Measurements from ENCODE around the gene SLC9A1. TPM values are rescaled to one million over a fixed set of nuclear protein-coding genes. Genes with fewer than 3 reads are reported as not detected.

Gene SLC9A1
- total and polyA plus RNA-seq, 10 donors: 6.0 to 40.4 (median 27.6) TPM

DNA sequence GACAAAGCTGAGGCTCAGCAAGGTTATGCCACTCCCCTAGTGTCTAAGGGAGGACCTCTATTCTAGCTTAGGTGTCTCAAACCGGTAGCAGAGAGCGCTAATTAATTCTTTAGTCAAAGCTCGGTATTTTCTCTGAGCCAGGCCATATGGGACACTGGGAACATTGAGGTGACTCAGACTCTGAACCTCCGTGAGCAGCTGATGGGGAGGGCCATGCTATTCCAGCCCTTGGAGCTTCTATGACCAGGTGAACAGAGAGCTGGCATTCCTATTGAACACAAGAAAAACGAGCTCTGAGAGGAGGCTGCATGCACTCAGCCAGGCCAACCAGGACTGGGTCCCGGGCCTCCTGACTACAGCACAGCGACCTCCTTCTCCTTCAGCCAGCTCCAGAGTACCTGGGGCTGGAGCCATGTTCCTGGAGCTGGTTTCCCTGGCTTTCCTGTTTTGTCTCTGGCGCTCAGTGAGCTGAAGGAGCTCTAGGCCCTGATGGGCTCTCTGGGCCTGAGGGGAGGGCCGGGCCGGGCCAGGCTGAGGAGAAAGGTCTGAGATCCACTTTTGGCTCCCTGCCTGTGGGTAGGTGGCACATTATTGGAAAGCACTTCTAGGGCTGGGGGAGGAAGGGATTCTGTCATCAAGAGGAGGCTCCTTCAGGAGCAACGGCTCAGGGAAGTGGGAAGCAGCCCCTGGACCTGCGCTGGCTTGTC, 37.0 kb downstream of the SLC9A1 start:
- 83 to 92% (median 88%) methylated on average over 10 to 12 of the region's 12 CpGs for WGBS, 5 donors
- Histone ChIP-seq H3K4me1 (peaks cover 8 to 100% (median 67%) of the 10 kb centered on the region in 6 donors), H3K9me3 (no peaks in the 10 kb centered on the region), H3K27me3 (replicated peaks in 1 of 7) (no peaks in the 10 kb centered on the region), H3K27ac (peak overlapping the region in 6 of 8 donors; percentile 48 to 87 (median 77)), H3K4me3 (no peak overlapping the region), H3K36me3 (peaks cover 0 to 16% (median 0%) of the 10 kb centered on the region in 6 donors)
- TF ChIP-seq, protein P1, sequence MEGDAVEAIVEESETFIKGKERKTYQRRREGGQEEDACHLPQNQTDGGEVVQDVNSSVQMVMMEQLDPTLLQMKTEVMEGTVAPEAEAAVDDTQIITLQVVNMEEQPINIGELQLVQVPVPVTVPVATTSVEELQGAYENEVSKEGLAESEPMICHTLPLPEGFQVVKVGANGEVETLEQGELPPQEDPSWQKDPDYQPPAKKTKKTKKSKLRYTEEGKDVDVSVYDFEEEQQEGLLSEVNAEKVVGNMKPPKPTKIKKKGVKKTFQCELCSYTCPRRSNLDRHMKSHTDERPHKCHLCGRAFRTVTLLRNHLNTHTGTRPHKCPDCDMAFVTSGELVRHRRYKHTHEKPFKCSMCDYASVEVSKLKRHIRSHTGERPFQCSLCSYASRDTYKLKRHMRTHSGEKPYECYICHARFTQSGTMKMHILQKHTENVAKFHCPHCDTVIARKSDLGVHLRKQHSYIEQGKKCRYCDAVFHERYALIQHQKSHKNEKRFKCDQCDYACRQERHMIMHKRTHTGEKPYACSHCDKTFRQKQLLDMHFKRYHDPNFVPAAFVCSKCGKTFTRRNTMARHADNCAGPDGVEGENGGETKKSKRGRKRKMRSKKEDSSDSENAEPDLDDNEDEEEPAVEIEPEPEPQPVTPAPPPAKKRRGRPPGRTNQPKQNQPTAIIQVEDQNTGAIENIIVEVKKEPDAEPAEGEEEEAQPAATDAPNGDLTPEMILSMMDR (IDR thresholded peaks at IDR 0.05 in 8 of 11, conservative IDR thresholded peaks at IDR 0.05 in 3 of 11): no peak
- TF ChIP-seq POLR2AphosphoS5 (IDR thresholded peaks at IDR 0.05) (no peak), POLR2A (IDR thresholded peaks at IDR 0.05) (no peak)
- DNase-seq: no peak
- intact Hi-C loops (cut with DNase I; ENCODE audit: low total_unique reads): no loop called here

DNA sequence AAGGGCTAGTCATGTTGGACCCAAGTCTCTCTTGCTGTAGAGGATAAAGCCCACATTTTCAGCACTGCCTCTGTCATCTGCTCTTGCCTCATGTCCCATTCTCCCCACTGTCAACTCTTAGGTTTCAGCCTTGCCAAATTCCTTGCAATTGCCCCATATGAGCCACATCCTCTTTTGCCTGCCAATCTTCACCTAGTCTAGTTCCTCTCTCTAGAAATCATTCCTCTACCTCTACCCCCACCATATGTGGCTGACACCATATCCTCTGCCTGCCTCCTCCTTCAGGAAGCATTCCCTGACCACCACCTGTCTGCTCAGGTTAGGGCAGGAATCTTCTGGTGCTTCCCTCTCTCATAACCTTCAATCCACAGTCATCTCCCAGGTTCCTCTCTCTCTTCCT, 38.2 kb downstream of the SLC9A1 start:
- no peak for DNase-seq
- Histone ChIP-seq H3K4me3 (no peak overlapping the region), H3K27ac (peak overlapping the region in 7 of 8 donors; percentile 58 to 87 (median 80)), H3K4me1 (peaks cover 16 to 100% (median 69%) of the 10 kb centered on the region in 6 donors), H3K9me3 (no peaks in the 10 kb centered on the region), H3K36me3 (peaks cover 0 to 16% (median 0%) of the 10 kb centered on the region in 6 donors), H3K27me3 (replicated peaks in 1 of 7) (no peaks in the 10 kb centered on the region)
- TF ChIP-seq, protein P1 (IDR thresholded peaks at IDR 0.05 in 8 of 11, conservative IDR thresholded peaks at IDR 0.05 in 3 of 11): no peak
- TF ChIP-seq POLR2AphosphoS5 (IDR thresholded peaks at IDR 0.05): peak in 1 of 3 donors; percentile 71
- intact Hi-C loops (cut with DNase I; ENCODE audit: low total_unique reads): no loop called here

DNA sequence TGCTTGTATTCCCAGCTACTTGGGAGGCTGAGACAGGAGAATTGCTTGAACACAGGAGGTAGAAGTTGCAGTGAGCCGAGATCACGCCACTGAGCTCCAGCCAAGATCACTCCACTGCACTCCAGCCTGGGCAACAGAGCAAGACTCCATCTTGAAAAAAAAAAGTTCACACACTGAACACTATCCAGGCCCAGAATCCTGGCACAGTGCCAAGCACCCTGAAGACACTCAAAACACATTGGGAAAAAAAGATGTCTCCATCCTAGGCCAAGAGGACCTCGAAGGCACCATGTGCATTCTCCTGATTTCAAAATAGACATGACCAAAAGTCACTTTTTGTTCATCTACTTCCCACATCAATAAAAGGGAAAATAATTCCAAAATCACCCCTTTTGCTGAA, 38.7 kb downstream of the SLC9A1 start:
- Histone ChIP-seq H3K27ac (peak overlapping the region in 7 of 8 donors; percentile 62 to 87 (median 80)), H3K27me3 (replicated peaks in 1 of 7) (no peaks in the 10 kb centered on the region), H3K9me3 (no peaks in the 10 kb centered on the region), H3K4me3 (no peak overlapping the region), H3K4me1 (peaks cover 20 to 100% (median 72%) of the 10 kb centered on the region in 6 donors), H3K36me3 (peaks cover 0 to 16% (median 0%) of the 10 kb centered on the region in 6 donors)
- DNase-seq: no peak
- WGBS, 5 donors: 70 to 94% (median 84%) methylated on average over 3 of the region's 3 CpGs
- TF ChIP-seq POLR2A (IDR thresholded peaks at IDR 0.05) (no peak), POLR2AphosphoS5 (IDR thresholded peaks at IDR 0.05) (no peak)
- TF ChIP-seq, protein P1 (IDR thresholded peaks at IDR 0.05 in 8 of 11, conservative IDR thresholded peaks at IDR 0.05 in 3 of 11): no peak
- intact Hi-C loops (cut with DNase I; ENCODE audit: low total_unique reads): no loop called here

DNA sequence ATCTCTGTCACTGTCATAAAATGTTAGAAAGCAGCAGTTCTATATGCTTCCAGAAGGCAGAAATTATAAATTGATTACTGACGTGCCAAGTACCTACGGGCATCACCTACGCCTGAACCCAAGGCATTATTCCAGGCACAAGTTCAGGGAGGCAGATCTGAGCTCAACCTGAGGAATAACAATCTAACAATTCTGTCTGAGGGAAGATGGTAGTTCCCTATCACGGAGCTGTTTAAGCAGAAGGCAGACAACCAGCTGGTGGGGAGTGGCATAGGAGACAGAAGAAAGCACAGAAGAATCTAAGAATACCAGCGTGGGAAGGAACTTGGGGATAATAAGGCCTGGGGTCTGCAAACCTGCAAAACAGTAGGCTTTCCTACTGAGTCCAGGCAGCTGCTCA, 40.4 kb downstream of the SLC9A1 start:
- DNase-seq: no peak
- peak overlapping the region in 6 of 8 donors; percentile 36 to 87 (median 82) for H3K27ac ChIP-seq
- H3K4me1 ChIP-seq: peaks cover 30 to 100% (median 77%) of the 10 kb centered on the region in 6 donors
- TF ChIP-seq, protein P1 (IDR thresholded peaks at IDR 0.05 in 8 of 11, conservative IDR thresholded peaks at IDR 0.05 in 3 of 11): no peak
- TF ChIP-seq POLR2A (IDR thresholded peaks at IDR 0.05) (no peak), POLR2AphosphoS5 (IDR thresholded peaks at IDR 0.05) (no peak)
- WGBS, 5 donors: 77 to 84% (median 81%) methylated on average over 5 of the region's 5 CpGs
- H3K27me3 ChIP-seq (replicated peaks in 1 of 7): no peaks in the 10 kb centered on the region
- intact Hi-C loops (cut with DNase I; ENCODE audit: low total_unique reads): no loop called here
- peak overlapping the region in 1 of 8 donors; percentile 11 for H3K4me3 ChIP-seq
- peaks cover 0 to 17% (median 0%) of the 10 kb centered on the region in 6 donors for H3K36me3 ChIP-seq
- no peaks in the 10 kb centered on the region for H3K9me3 ChIP-seq

Data from spleen (tissue), 11 donors.